Adrenal gland (tissue), 12 donors: ENCODE results near the gene SDHC. TPM values are rescaled to one million over a fixed set of nuclear protein-coding genes. Genes with fewer than 3 reads are reported as not detected.

Experiments used
- DNase-seq, 7 donors: peaks; one replicate each; pipeline ENCODE4 v3.0.0-alpha.2; 2019 to 2020
- H3K27ac ChIP-seq, 5 donors: fragments of 200-600 bp; sonication (generic) in 4 of 5; 1 replicate in 3 of 5; 2 replicates in 2 of 5; pipeline versions ENCODE4 v1.5.1 to v1.8.0; 2016 to 2020; ENCODE audit warnings: mild to moderate bottlenecking in 1 of 5
- H3K27me3 ChIP-seq: fragments of 200-600 bp; 2 replicates; pipeline ENCODE4 v1.8.0; 2021
- H3K36me3 ChIP-seq, 2 donors: fragments of 200-600 bp; replicated peaks in 1 of 2; 1 replicate in 1 of 2; 2 replicates in 1 of 2; pipeline versions ENCODE4 v1.5.1 to v1.8.0; 2018 to 2022
- H3K4me1 ChIP-seq, 2 donors: fragments of 200-600 bp; replicated peaks in 1 of 2; 1 replicate in 1 of 2; 2 replicates in 1 of 2; pipeline versions ENCODE4 v1.5.1 to v1.8.0; 2018 to 2021
- H3K4me3 ChIP-seq, 4 donors: fragments of 200-600 bp; sonication (generic) in 3 of 4; one replicate each; pipeline ENCODE4 v1.5.1; 2016 to 2018
- H3K9me3 ChIP-seq, 3 donors: fragments of 200-600 bp; sonication (generic) in 1 of 3; replicated peaks in 1 of 3; 1 replicate in 2 of 3; 2 replicates in 1 of 3; pipeline versions ENCODE4 v1.5.1 to v1.8.0; 2016 to 2021
- CTCF ChIP-seq, 6 experiments: fragments of 450-650 bp in 4 of 6; fragments of 200-600 bp in 2 of 6; sonication (generic) in 1 of 6; IDR thresholded peaks; 1 replicate in 5 of 6; 2 replicates in 1 of 6; pipeline versions ENCODE4 v1.5.1 to v1.8.0; 2016 to 2021; ENCODE audit warnings: antibody characterized with exemption in 6 of 6, mild to moderate bottlenecking in 2 of 6, moderate library complexity in 1 of 6
- POLR2A ChIP-seq, 2 donors: fragments of 450-650 bp; IDR thresholded peaks; one replicate each; pipeline ENCODE4 v1.6.1; 2017; ENCODE audit warnings: antibody characterized with exemption in 2 of 2, mild to moderate bottlenecking in 2 of 2, moderate library complexity in 1 of 2
- WGBS, 4 donors: extraction: QIAGEN DNeasy Blood & Tissue Kit in 2 of 4; methylation state at CpG; one replicate each; pipeline versions ENCODE4 v1.1.5 to v1.1.7; 2013 to 2017; 5-methylcytosine and 5-hydroxymethylcytosine counted together
- intact Hi-C, 2 donors: fragments of 100-400 bp; cut with DNase I; formaldehyde crosslinking; loops; one replicate each; pipeline versions ENCODE4 v1.14.1 to v1.15.0; 2022 to 2023
- polyA plus RNA-seq, 3 donors: library from polyadenylated mRNA; stranded (reverse); fragments of 200-250 nt in 2 of 3; fragments of 350-450 nt in 1 of 3; fragmentation: Illumina TruSeq in 1 of 3; extraction: RNeasy Lipid Tissue Mini Kit (QIAGEN cat#74804) in 1 of 3; gene quantifications; one replicate each; pipeline ENCODE4 v1.2.3, GENCODE V29; 2013 to 2014
- total RNA-seq, 9 donors: library from RNA; depleted of rRNA in 4 of 9; stranded (reverse); fragments of >200 nt in 4 of 9; fragments of 120-200 nt in 1 of 9; fragmentation: NEBNext Ultra II Directional in 1 of 9; extraction: Animal tissue kit (Norgen Biotek cat#: 25700) in 1 of 9; gene quantifications; one replicate each; pipeline versions ENCODE4 v1.1.0 to v1.2.4, GENCODE V29; 2013 to 2023
- donor health status: healthy with polysubstance abuse.
- donor health status: Bipolar disorder and iron deficiency.
- donor health status: DM: yes; HTN: yes; CAD: no.
- donor health status: DM: no; HTN: no; CAD: no.
- donor health status: DM: no; HTN: no; CAD: no.
- donor health status: DM: yes; HTN: yes; CAD: no.

Gene SDHC
- total and polyA plus RNA-seq, 12 donors = 45.0 to 434 (median 253) TPM

DNA sequence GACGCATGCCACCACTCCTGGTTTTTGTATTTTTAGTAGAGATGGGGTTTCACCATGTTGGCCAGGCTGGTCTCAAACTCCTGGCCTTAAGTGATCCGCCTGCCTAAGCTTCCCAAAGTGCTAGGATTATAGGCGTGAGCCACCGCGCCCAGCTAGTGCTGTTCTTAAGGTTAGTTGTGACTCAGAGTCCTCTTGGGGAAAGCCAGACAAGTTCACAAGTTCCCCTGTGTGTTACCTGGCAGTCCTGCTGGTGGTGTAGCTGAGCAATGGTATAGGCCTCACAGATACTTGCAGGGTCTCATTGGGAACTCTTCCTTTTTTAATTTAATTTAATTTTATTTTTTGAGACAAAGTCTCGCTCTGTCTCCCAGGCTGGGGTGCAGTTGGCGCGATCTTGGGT, 42.9 kb downstream of the SDHC start:
- TF ChIP-seq CTCF (IDR thresholded peaks at IDR 0.05) = no peak
- TF ChIP-seq POLR2A (IDR thresholded peaks at IDR 0.05) = no peak
- H3K9me3 ChIP-seq = no peaks in the 10 kb centered on the region
- H3K27me3 ChIP-seq = no peaks in the 10 kb centered on the region
- H3K4me3 ChIP-seq = no peak overlapping the region
- H3K36me3 ChIP-seq = peaks cover 0 to 11% of the 10 kb centered on the region in 2 donors
- H3K27ac ChIP-seq = no peak overlapping the region
- WGBS, 4 donors = 93 to 97% (median 96%) methylated on average over 8 of the region's 8 CpGs
- peaks cover 6 to 27% of the 10 kb centered on the region in 2 donors for H3K4me1 ChIP-seq
- intact Hi-C loops = no loop called here
- DNase-seq = no peak

DNA sequence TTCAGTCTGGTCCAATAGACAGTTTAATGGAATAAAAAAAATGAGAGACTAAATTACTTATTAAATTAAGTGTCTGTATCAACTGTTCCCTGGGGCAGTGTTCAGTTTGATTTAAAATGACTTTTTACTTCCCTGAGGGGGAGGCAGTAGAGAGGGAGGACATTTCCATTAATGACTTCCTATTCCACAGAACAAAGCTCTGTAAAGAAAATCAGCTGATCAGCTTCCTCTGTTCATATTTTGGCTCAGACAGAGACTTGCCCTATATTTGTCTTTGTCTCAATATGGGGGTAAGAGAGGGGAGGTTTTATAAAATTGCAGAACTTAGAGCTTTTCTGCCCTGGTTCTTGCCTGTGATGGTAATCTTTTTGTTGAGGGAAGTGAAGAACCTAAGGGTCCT, 45.1 kb downstream of the SDHC start:
- no peak for DNase-seq
- peaks cover 9 to 32% of the 10 kb centered on the region in 2 donors for H3K4me1 ChIP-seq
- H3K4me3 ChIP-seq = no peak overlapping the region
- no peaks in the 10 kb centered on the region for H3K27me3 ChIP-seq
- H3K27ac ChIP-seq = peak overlapping the region in 3 of 5 donors; percentile 39 to 74 (median 45)
- intact Hi-C loops = no loop called here
- TF ChIP-seq CTCF (IDR thresholded peaks at IDR 0.05) (no peak), POLR2A (IDR thresholded peaks at IDR 0.05) (no peak)
- no peaks in the 10 kb centered on the region for H3K9me3 ChIP-seq
- peaks cover 0 to 7% of the 10 kb centered on the region in 2 donors for H3K36me3 ChIP-seq

- H3K9me3 ChIP-seq = no peaks in the 10 kb centered on the region
- TF ChIP-seq POLR2A (IDR thresholded peaks at IDR 0.05) (no peak), CTCF (IDR thresholded peaks at IDR 0.05) (no peak)
- intact Hi-C loops = no loop called here
- H3K36me3 ChIP-seq = no peaks in the 10 kb centered on the region
- no peaks in the 10 kb centered on the region for H3K27me3 ChIP-seq
- H3K4me1 ChIP-seq = peaks cover 15 to 31% of the 10 kb centered on the region in 2 donors
- DNase-seq = no peak
- no peak overlapping the region for H3K4me3 ChIP-seq
- peak overlapping the region in 2 of 5 donors; percentile 14 to 50 for H3K27ac ChIP-seq
Measured at GRCh38 chr1:161364332-161364731, 50.2 kb downstream of the SDHC start.

- no peaks in the 10 kb centered on the region for H3K36me3 ChIP-seq
- no peak overlapping the region for H3K4me3 ChIP-seq
- H3K27ac ChIP-seq = no peak overlapping the region
- no peaks in the 10 kb centered on the region for H3K9me3 ChIP-seq
- H3K4me1 ChIP-seq = peaks cover 15 to 23% of the 10 kb centered on the region in 2 donors
- no peak for TF ChIP-seq POLR2A (IDR thresholded peaks at IDR 0.05)
- TF ChIP-seq CTCF (IDR thresholded peaks at IDR 0.05) = no peak
- intact Hi-C loops = loop anchor here (5.0 kb wide), 2 partner anchors 58 to 138 kb away; partner anchors contain the start of genes MPZ (in 2 of the 2) and TOMM40L (in 1 of the 2)
- H3K27me3 ChIP-seq = no peaks in the 10 kb centered on the region
- no peak for DNase-seq
Measured at GRCh38 chr1:161365207-161365606, 51.0 kb downstream of the SDHC start.
